GM18951 (cell line): Measurements from ENCODE around the gene MAMLD1.

ENCODE experiments used
- POLR2A ChIP-seq: IDR thresholded peaks from 4 replicates; pipeline ENCODE4 v1.6.1; 2011; ENCODE audit warnings: mild to moderate bottlenecking; ENCODE audit not compliant: insufficient read length, insufficient read depth; ENCODE audit errors: extremely low read depth
- in situ Hi-C: fragments of 300-500 bp; cut with MboI; formaldehyde crosslinking; loops from one replicate; pipeline ENCODE4 v1.12.0; 2022; ENCODE audit warnings: low sequenced_read_pairs, mixed read lengths, inconsistent platforms; ENCODE audit not compliant: unreplicated experiment

Gene MAMLD1

DNA sequence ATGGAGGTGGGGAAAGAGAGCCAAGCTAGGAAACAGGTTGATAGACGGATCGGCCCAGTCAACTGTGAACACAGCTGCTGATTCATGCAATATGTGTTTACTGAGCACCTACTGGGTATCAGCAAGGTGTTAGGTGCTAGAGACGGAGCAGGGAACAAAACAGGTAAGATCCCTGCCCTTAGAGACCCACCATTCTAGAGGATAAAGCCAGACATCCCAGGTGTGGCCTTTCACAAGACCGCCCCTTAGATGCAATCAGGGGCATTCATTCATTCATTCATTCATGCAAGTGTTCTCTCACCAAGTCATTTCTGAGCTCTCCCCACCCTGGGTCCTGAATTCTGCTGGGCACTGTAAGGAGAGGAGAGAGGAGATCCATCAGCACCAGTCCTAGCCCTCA is 185.1 kb downstream of the MAMLD1 start:
- in situ Hi-C loops = no loop called here
- no peak for TF ChIP-seq POLR2A

DNA sequence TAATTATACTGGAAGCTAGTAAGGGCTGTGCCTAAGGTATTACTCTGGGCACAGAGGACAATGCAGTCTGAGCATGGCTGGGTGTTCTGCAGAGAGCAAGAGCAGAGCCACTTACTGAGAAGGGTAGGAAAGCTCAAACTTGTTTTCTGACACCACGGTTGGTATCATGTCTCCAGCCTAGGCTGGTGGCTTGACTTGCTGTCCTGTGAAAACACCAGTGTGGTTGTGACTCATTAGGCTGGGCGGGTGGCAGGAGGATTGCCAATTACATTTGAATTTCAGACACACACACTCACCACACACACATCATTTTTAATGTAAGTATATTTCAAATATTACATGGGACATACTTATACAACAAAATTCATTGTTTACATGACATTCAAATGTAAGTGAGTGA is 185.6 kb downstream of the MAMLD1 start:
- TF ChIP-seq POLR2A = no peak
- in situ Hi-C loops = no loop called here

DNA sequence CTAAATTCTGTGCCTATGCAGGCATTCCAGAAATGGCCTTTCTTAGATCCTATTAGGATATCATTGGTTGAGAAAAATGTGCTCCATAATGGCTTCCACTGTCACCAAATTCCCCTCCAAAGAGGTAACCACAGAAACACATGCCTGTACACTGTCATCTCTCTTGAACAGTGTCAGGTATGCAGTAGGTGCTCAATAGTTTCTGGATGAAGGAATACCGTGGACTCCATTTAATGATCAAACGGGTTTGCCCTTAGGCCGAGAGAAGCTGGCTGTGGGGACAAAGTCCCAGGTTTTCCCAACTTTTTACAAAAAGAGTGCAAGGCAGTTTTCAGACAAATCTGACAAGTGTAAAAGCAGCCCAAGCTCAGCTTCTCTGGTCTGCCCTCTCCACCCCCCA is 188.8 kb downstream of the MAMLD1 start:
- in situ Hi-C loops = no loop called here
- TF ChIP-seq POLR2A = no peak

DNA sequence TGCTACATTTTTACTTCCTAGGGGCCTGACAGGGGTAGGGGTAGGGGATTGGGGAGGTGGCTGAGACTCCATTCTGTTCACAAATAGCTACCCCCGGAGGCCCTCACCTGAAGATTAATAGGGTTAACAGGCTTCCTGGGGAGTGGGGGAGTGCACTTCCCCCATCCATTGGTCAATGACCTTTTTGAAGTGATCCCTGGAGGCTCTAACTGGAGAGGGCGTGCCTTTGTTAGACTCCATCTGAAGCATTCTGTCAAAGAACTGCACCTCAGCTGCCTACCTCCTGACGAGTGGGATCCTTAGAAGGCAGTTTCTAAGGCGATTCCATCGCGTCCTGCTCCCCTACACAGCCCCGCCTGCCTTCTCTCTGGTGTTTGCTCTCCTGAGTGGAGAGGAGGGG is 195.3 kb downstream of the MAMLD1 start:
- in situ Hi-C loops = no loop called here
- no peak for TF ChIP-seq POLR2A
